ENCODE data around the gene GUCY1A1. TPM values are rescaled to one million over a fixed set of nuclear protein-coding genes. Genes with fewer than 3 reads are reported as not detected.

GUCY1A1 gene
- total and polyA plus RNA-seq, 2 of the 4 experiments (the other 2 are of a cell fraction) = 0.19 to 0.54 TPM

GRCh38 chr4:155668707-155669220 lies 2.1 kb downstream of the GUCY1A1 start:
- H3K4ac ChIP-seq (ENCODE audit: low read depth, low read length) = no peak overlapping the region
- H2BK20ac ChIP-seq (ENCODE audit: low read depth, low read length) = no peak overlapping the region
- no peak overlapping the region for H2BK15ac ChIP-seq (ENCODE audit: low read depth, low read length)
- H3K18ac ChIP-seq (ENCODE audit: low read depth, low read length) = no peak overlapping the region
- H3K27me3 ChIP-seq (ENCODE audit: control insufficient read depth, insufficient read depth, low read length) = peaks cover 27% of the 10 kb centered on the region
- no peaks in the 10 kb centered on the region for H4K20me1 ChIP-seq (ENCODE audit: insufficient read depth, low read length)
- no peaks in the 10 kb centered on the region for H3K9me3 ChIP-seq (ENCODE audit: control insufficient read depth, insufficient read depth, low read length)
- in situ Hi-C loops (cut with MboI; ENCODE audit: low sequenced_read_pairs) (no loop called here), dilution Hi-C loops (cut with HindIII; ENCODE audit: low sequenced_read_pairs, unreplicated experiment) (no loop called here), intact Hi-C loops (cut with micrococcal nuclease) (loop anchor here (5.0 kb wide), 1 partner anchor 99 kb away; no protein-coding TSS in a partner anchor)
- no TSS peak for BruUV-seq (replicated peaks)
- no peak overlapping the region for H3K27ac ChIP-seq (ENCODE audit: insufficient read depth, low read length)
- WGBS, 2 experiments (ENCODE audit: extremely low coverage in 2 of 2, insufficient read length in 1 of 2) = 100% methylated on average over 1 of the region's 9 CpGs; no CpG with 5 or more reads in 1 of the 2 experiments
- no peak overlapping the region for H3K4me3 ChIP-seq (ENCODE audit: insufficient read depth, low read depth, low read length)
- H2AK5ac ChIP-seq (ENCODE audit: low read depth, low read length) = no peak overlapping the region
- TF ChIP-seq CHD1 (IDR thresholded peaks at IDR 0.05; ENCODE audit: low read depth, low read length) (no peak), MAZ (IDR thresholded peaks at IDR 0.05; ENCODE audit: borderline replicate concordance, low read depth, low read length) (no peak)
- no peak overlapping the region for H3K23ac ChIP-seq (ENCODE audit: low read depth, low read length)
- ATAC-seq (ENCODE audit: low read depth) = no peak
- H3K9me1 ChIP-seq (ENCODE audit: insufficient read depth, low read length) = no peaks in the 10 kb centered on the region
- no peak overlapping the region for H4K8ac ChIP-seq (ENCODE audit: low read depth in 2 of 2, low read length in 2 of 2)
- no peak overlapping the region for H2AK9ac ChIP-seq (replicated peaks; ENCODE audit: low read depth, low read length, poor library complexity)
- H4K5ac ChIP-seq (ENCODE audit: low read depth, low read length) = no peak overlapping the region
- ChIA-PET POLR2A (ENCODE audit: unreplicated experiment) (no interaction called here), CTCF (no interaction called here)
- no peaks in the 10 kb centered on the region for H3K79me1 ChIP-seq (ENCODE audit: low read depth in 1 of 2, low read length in 2 of 2)
- no peak for DNase-seq
- H2BK120ac ChIP-seq (ENCODE audit: low read depth, low read length) = no peak overlapping the region
- no peak overlapping the region for H2BK5ac ChIP-seq (ENCODE audit: low read depth, low read length, poor library complexity, severe bottlenecking)
- H3K4me1 ChIP-seq (ENCODE audit: control insufficient read depth, insufficient read depth, low read length) = no peaks in the 10 kb centered on the region
- no peaks in the 10 kb centered on the region for H3K36me3 ChIP-seq (ENCODE audit: control insufficient read depth, insufficient read depth, low read length)
- H2AFZ ChIP-seq (replicated peaks; ENCODE audit: low read length, poor library complexity) = no peak overlapping the region
- H4K91ac ChIP-seq (ENCODE audit: insufficient read depth, low read depth, low read length) = no peak overlapping the region
- no peak overlapping the region for H3K9ac ChIP-seq (ENCODE audit: low read depth, low read length)
- H3K14ac ChIP-seq (replicated peaks; ENCODE audit: low read depth, low read length) = no peak overlapping the region
- H3K4me2 ChIP-seq (ENCODE audit: low read depth, low read length) = no peak overlapping the region; the same call in 1 of the 2 replicates
- no peak overlapping the region for H3K56ac ChIP-seq (ENCODE audit: extremely low read depth, insufficient read depth, low read length)
